Tibial artery (tissue), 4 donors: Measurements from ENCODE around the gene APIP.

Experiments
- DNase-seq, 2 donors: peaks; one replicate each; pipeline ENCODE4 v3.0.0-alpha.2; 2019
- H3K27ac ChIP-seq, 2 donors: fragments of 200-600 bp; sonication (generic) in 1 of 2; 1 replicate in 1 of 2; 2 replicates in 1 of 2; pipeline ENCODE4 v1.5.1; 2018 to 2019; ENCODE audit warnings: mild to moderate bottlenecking in 1 of 2
- H3K27me3 ChIP-seq, 2 donors: fragments of 200-600 bp; sonication (generic) in 1 of 2; one replicate each; pipeline versions ENCODE4 v1.5.1 to v1.6.0; 2016 to 2019
- H3K36me3 ChIP-seq, 3 donors: fragments of 200-600 bp; sonication (generic) in 2 of 3; one replicate each; pipeline ENCODE4 v1.5.1; 2016 to 2019; ENCODE audit warnings: mild to moderate bottlenecking in 2 of 3
- H3K4me1 ChIP-seq, 4 donors: fragments of 200-600 bp; sonication (generic) in 2 of 4; 1 replicate in 3 of 4; 2 replicates in 1 of 4; pipeline ENCODE4 v1.5.1; 2016 to 2019
- H3K4me3 ChIP-seq, 2 donors: fragments of 200-600 bp; sonication (generic) in 1 of 2; 1 replicate in 1 of 2; 2 replicates in 1 of 2; pipeline ENCODE4 v1.5.1; 2018 to 2019; ENCODE audit warnings: mild to moderate bottlenecking in 2 of 2
- H3K9me3 ChIP-seq, 3 donors: fragments of 200-600 bp; sonication (generic) in 1 of 3; one replicate each; pipeline ENCODE4 v1.5.1; 2016 to 2019
- CTCF ChIP-seq, 2 experiments: fragments of 200-600 bp in 1 of 2; fragments of 450-650 bp in 1 of 2; IDR thresholded peaks; one replicate each; pipeline ENCODE4 v1.5.1; 2017 to 2019; ENCODE audit warnings: antibody characterized with exemption in 2 of 2, mild to moderate bottlenecking in 1 of 2, moderate library complexity in 1 of 2
- intact Hi-C: fragments of 100-400 bp; cut with DNase I; formaldehyde crosslinking; loops from one replicate; pipeline ENCODE4 v1.15.0; 2023; ENCODE audit warnings: low total_unique reads

Gene APIP

GRCh38 chr11:34846467-34846866 is 69.7 kb downstream of the APIP start:
- TF ChIP-seq CTCF (IDR thresholded peaks at IDR 0.05), result no peak
- intact Hi-C loops, result no loop called here

GRCh38 chr11:34844463-34845112 is 71.6 kb downstream of the APIP start:
- intact Hi-C loops, result no loop called here
- Histone ChIP-seq H3K36me3 (no peaks in the 10 kb centered on the region), H3K27ac (no peak overlapping the region), H3K4me3 (no peak overlapping the region), H3K4me1 (no peaks in the 10 kb centered on the region), H3K27me3 (no peaks in the 10 kb centered on the region), H3K9me3 (no peaks in the 10 kb centered on the region)
- DNase-seq, result no peak
- no peak for TF ChIP-seq CTCF (IDR thresholded peaks at IDR 0.05)

More at GRCh38 chr11:34846467-34846866, 69.7 kb downstream of the APIP start:
- no peak for DNase-seq
- Histone ChIP-seq H3K27me3 (no peaks in the 10 kb centered on the region), H3K36me3 (no peaks in the 10 kb centered on the region), H3K9me3 (no peaks in the 10 kb centered on the region), H3K27ac (no peak overlapping the region), H3K4me1 (no peaks in the 10 kb centered on the region), H3K4me3 (no peak overlapping the region)

GRCh38 chr11:34843271-34843670 is 72.9 kb downstream of the APIP start:
- Histone ChIP-seq H3K4me3 (no peak overlapping the region), H3K36me3 (no peaks in the 10 kb centered on the region), H3K27me3 (no peaks in the 10 kb centered on the region), H3K4me1 (no peaks in the 10 kb centered on the region), H3K27ac (no peak overlapping the region), H3K9me3 (no peaks in the 10 kb centered on the region)
- intact Hi-C loops, result no loop called here
- no peak for DNase-seq
- TF ChIP-seq CTCF (IDR thresholded peaks at IDR 0.05), result no peak

- intact Hi-C loops, result no loop called here
- Histone ChIP-seq H3K27me3 (no peaks in the 10 kb centered on the region), H3K4me1 (no peaks in the 10 kb centered on the region), H3K36me3 (no peaks in the 10 kb centered on the region), H3K4me3 (no peak overlapping the region), H3K9me3 (no peaks in the 10 kb centered on the region), H3K27ac (no peak overlapping the region)
- peak in 1 of 2 experiments; percentile 19 for TF ChIP-seq CTCF (IDR thresholded peaks at IDR 0.05)
- DNase-seq, result no peak
These were observed 75.3 kb downstream of the APIP start for GRCh38 chr11:34840736-34841386.

- Histone ChIP-seq H3K9me3 (no peaks in the 10 kb centered on the region), H3K27me3 (no peaks in the 10 kb centered on the region), H3K27ac (no peak overlapping the region), H3K4me1 (no peaks in the 10 kb centered on the region), H3K4me3 (no peak overlapping the region), H3K36me3 (no peaks in the 10 kb centered on the region)
- no peak for TF ChIP-seq CTCF (IDR thresholded peaks at IDR 0.05)
- DNase-seq, result no peak
- intact Hi-C loops, result no loop called here
These were observed 76.2 kb downstream of the APIP start for GRCh38 chr11:34839969-34840368.
